ENCODE measurements around the gene KIF16B.

KIF16B gene

GRCh38 chr20:16337707-16338106, 235.5 kb downstream of the KIF16B start:
- no peak for DNase-seq

- no peak for DNase-seq
Observed at GRCh38 chr20:16327606-16328005, 245.6 kb downstream of the KIF16B start.

GRCh38 chr20:16321291-16321690, 252.0 kb downstream of the KIF16B start:
- no peak for DNase-seq

- no peak for DNase-seq
Observed at GRCh38 chr20:16317445-16318362, 255.5 kb downstream of the KIF16B start.

GRCh38 chr20:16316513-16316912, 256.7 kb downstream of the KIF16B start:
- no peak for DNase-seq

- DNase-seq: no peak
Observed at GRCh38 chr20:16314748-16315159, 258.5 kb downstream of the KIF16B start.

- DNase-seq: no peak
Observed at GRCh38 chr20:16314320-16314719, 258.9 kb downstream of the KIF16B start.

- DNase-seq: no peak
Observed at GRCh38 chr20:16313917-16314316, 259.3 kb downstream of the KIF16B start.

GRCh38 chr20:16312998-16313397, 260.2 kb downstream of the KIF16B start:
- DNase-seq: no peak

GRCh38 chr20:16311756-16312155, 261.5 kb downstream of the KIF16B start:
- DNase-seq: no peak

- DNase-seq: no peak
Observed at GRCh38 chr20:16308754-16309153, 264.5 kb downstream of the KIF16B start.

- no peak for DNase-seq
Observed at GRCh38 chr20:16302818-16303217, 270.4 kb downstream of the KIF16B start.

- DNase-seq: no peak
Observed at GRCh38 chr20:16301986-16302385, 271.3 kb downstream of the KIF16B start.

GRCh38 chr20:16299897-16300296, 273.4 kb downstream of the KIF16B start:
- DNase-seq: no peak

- no peak for DNase-seq
Observed at GRCh38 chr20:16296931-16297330, 276.3 kb downstream of the KIF16B start.

- DNase-seq: no peak
Observed at GRCh38 chr20:16295534-16295933, 277.7 kb downstream of the KIF16B start.

- DNase-seq: no peak
Observed at GRCh38 chr20:16293590-16293989, 279.7 kb downstream of the KIF16B start.

- DNase-seq: no peak
Observed at GRCh38 chr20:16292226-16292880, 280.9 kb downstream of the KIF16B start.

- no peak for DNase-seq
Observed at GRCh38 chr20:16290358-16290757, 282.9 kb downstream of the KIF16B start.

- no peak for DNase-seq
Observed at GRCh38 chr20:16287776-16288175, 285.5 kb downstream of the KIF16B start.

- no peak for DNase-seq
Observed at GRCh38 chr20:16286601-16287000, 286.6 kb downstream of the KIF16B start.

GRCh38 chr20:16284385-16285100, 288.7 kb downstream of the KIF16B start:
- DNase-seq: no peak

- no peak for DNase-seq
Observed at GRCh38 chr20:16283978-16284377, 289.3 kb downstream of the KIF16B start.

GRCh38 chr20:16283307-16283706, 289.9 kb downstream of the KIF16B start:
- no peak for DNase-seq
